Coronary artery (tissue), 2 donors: ENCODE data around the gene UNC80.

Source experiments
- DNase-seq: peaks from one replicate; pipeline ENCODE4 v3.0.0-alpha.2; 2017; ENCODE audit warnings: low spot score
- H3K27ac ChIP-seq, 2 donors: fragments of 200-600 bp; sonication (generic); one replicate each; pipeline ENCODE4 v1.5.1; 2016 to 2019
- H3K4me3 ChIP-seq: fragments of 200-600 bp; sonication (generic); 2 replicates; pipeline ENCODE4 v1.5.1; 2016; ENCODE audit warnings: mild to moderate bottlenecking, moderate library complexity
- TF ChIP-seq, protein P1 (sequence below): fragments of 200-600 bp; sonication (generic); IDR thresholded peaks from one replicate; pipeline ENCODE4 v1.5.1; 2019; ENCODE audit warnings: antibody characterized with exemption

The UNC80 gene

DNA sequence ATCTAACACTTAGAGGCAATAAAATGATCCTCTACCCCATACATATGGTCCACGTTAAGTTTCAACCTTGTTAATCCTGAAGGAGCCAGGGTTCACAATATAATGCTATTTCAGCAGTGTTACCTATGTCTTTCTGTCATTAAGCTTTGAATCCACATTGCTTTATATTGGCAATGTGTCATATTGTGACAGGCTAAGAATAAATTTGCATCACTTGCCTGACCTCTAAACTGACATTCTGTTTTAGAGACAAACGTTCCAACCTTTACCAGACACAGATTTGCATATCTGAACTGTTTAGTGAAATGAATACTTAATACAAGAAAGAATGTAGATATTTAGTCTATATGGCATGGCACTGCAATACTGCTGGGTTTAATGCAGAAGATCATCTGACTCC, 98.4 kb downstream of the UNC80 start:
- no peak overlapping the region for H3K4me3 ChIP-seq
- DNase-seq = no peak
- TF ChIP-seq, protein P1, sequence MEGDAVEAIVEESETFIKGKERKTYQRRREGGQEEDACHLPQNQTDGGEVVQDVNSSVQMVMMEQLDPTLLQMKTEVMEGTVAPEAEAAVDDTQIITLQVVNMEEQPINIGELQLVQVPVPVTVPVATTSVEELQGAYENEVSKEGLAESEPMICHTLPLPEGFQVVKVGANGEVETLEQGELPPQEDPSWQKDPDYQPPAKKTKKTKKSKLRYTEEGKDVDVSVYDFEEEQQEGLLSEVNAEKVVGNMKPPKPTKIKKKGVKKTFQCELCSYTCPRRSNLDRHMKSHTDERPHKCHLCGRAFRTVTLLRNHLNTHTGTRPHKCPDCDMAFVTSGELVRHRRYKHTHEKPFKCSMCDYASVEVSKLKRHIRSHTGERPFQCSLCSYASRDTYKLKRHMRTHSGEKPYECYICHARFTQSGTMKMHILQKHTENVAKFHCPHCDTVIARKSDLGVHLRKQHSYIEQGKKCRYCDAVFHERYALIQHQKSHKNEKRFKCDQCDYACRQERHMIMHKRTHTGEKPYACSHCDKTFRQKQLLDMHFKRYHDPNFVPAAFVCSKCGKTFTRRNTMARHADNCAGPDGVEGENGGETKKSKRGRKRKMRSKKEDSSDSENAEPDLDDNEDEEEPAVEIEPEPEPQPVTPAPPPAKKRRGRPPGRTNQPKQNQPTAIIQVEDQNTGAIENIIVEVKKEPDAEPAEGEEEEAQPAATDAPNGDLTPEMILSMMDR = no peak
- H3K27ac ChIP-seq = no peak overlapping the region

DNA sequence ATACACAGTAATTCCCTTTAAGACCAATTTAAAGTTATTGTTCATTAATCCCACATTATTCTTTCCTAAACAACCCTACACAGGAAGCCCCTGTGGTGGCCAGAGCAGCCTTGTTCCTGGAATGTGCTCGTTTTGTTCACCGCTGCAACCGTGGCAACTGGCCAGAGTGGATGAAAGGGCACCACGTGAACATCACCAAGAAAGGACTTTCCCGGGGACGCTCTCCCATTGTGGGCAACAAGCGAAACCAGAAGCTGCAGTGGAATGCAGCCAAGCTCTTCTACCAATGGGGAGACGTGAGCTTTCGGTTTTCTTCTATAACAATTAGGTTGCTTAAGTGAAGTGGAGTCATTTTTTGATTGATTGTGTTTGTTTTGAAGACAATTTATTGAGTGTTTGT, 101.0 kb downstream of the UNC80 start:
- DNase-seq = no peak
- Histone ChIP-seq H3K27ac (no peak overlapping the region), H3K4me3 (no peak overlapping the region)
- TF ChIP-seq, protein P1 = no peak

DNA sequence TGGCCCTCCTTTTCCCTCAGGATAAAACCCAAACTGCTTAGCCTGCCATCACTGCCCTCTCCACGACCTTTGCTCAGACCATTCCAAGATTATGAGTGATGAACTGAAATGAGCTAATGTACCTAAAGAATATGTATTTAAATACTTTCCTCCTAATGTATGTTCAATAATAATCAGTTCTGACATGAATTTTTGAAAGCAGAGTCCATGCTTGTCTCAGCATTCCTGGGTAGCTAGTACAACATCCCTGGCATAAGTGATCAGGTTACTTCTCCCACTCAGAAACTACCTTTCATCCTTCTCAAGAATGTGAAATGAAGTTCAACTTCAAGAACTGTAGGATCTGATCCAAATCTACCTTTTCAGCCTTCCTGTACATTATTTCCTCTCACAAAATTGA, 103.6 kb downstream of the UNC80 start:
- no peak overlapping the region for H3K4me3 ChIP-seq
- TF ChIP-seq, protein P1 = no peak
- no peak overlapping the region for H3K27ac ChIP-seq
- DNase-seq = no peak

DNA sequence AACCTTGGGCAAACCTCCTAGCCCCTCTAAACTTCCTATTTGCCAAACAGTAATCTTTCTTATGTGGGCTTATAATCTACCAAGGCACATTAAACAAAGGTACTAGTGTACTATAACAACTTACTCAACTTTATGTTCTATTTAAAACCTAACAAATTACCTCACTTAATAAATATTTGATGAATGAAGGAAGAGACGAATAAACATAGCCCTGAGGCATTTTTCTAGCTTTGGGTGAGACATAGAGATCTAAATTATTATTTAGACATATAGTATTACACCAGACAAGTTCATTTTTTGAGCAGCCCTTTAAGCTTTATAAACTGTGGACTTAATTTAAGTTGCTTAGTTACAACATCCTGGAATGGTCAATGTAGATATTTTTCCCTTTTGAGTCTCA, 104.6 kb downstream of the UNC80 start:
- TF ChIP-seq, protein P1 = no peak
- no peak for DNase-seq
- Histone ChIP-seq H3K27ac (no peak overlapping the region), H3K4me3 (no peak overlapping the region)

DNA sequence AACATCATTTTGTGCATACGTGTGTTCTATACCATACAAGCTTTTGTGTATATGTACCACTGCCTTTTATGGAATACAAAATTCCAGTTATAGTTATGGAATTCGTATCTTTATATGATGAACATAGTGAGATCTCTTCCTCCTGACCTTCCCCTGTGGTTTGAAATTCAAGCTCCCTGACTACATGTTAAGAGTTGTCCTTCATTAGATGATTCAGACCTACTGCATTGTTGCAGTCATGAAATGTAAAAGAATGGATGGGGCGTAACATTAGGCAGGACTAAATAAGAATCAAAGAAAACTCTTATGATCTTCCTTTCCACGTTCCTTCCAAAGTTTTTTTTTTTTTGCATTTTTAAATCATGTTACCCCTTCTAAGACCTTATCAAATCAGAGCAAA, 107.1 kb downstream of the UNC80 start:
- DNase-seq = no peak
- no peak overlapping the region for H3K4me3 ChIP-seq
- TF ChIP-seq, protein P1 = no peak
- H3K27ac ChIP-seq = no peak overlapping the region

DNA sequence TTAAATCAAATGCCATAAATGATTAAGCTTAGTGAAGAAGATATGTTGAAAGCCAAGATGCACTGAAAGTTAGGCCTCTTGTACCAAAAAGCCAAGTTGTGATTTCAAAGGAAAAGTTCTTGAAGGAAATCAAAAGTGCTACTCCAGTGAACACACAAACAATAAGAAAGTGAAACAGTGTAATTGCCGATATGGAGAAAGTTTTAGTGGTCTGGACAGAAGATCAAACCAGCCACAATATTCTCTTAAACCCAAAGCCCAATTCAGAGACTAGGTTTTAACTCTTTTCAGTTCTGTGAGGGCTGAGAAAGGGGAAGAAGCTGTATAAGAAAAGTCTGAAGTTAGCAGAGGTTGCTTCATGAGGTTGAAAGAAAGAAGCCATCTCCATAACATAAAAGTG, 129.0 kb downstream of the UNC80 start:
- Histone ChIP-seq H3K27ac (no peak overlapping the region), H3K4me3 (no peak overlapping the region)
- TF ChIP-seq, protein P1 = no peak
- no peak for DNase-seq

DNA sequence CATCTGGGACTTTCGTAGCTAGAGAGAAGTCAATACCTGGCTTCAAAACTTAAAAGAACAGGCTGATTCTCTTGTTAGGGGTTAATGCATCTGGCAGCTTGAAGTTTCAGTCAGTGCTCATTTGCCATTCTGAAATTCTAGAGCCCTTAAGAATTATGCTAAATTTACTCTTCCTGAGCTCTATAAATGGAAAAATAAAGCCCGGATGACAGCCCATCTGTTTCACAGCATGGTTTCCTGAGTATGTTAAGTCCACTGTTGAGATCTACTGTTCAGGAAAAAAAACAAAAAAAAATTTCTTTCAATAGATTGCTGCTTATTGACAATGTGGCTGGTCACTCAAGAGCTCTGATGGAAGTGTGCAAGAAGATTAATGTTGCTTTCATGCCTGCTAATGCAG, 129.5 kb downstream of the UNC80 start:
- TF ChIP-seq, protein P1 = no peak
- no peak overlapping the region for H3K27ac ChIP-seq
- no peak for DNase-seq
- H3K4me3 ChIP-seq = no peak overlapping the region
